D721Med (cell line): ENCODE data around the gene PUDP.

ENCODE experiments used
- DNase-seq: peaks from one replicate; pipeline ENCODE4 v3.0.0; 2011; ENCODE audit warnings: low spot score; ENCODE audit not compliant: insufficient read length
- FAIRE-seq: peaks from 2 replicates; lab custom pipeline; 2011; peaks lifted over from hg19 to GRCh38; lab: Jason Lieb, UNC
- TF ChIP-seq, protein P1 (sequence below): IDR thresholded peaks from 2 replicates; pipeline ENCODE4 v1.5.1; 2012; ENCODE audit warnings: mild to moderate bottlenecking, control low read depth; ENCODE audit not compliant: insufficient read depth; ENCODE audit errors: missing control alignments

Gene PUDP

DNA sequence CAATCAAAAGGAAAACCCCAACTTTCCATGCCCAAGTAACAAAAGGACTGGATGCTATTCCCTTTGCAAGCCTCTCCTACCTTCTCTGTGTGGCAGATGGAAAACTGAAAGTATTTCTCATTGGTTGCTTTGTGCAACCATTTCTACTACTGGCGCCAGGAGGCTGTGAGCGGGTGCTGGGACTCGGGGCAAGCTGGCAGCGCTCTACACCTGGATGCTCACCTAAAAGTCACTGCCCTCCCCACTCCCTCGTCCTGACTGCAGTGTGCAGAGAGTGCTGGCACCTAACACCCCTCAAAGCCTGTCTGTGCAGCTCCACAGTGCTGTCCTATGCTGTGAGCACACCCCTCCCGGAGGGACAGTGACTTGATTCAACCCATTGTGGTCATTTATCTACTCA, 54.6 kb downstream of the PUDP start:
- FAIRE-seq (no peak), DNase-seq (no peak)
- TF ChIP-seq, protein P1, sequence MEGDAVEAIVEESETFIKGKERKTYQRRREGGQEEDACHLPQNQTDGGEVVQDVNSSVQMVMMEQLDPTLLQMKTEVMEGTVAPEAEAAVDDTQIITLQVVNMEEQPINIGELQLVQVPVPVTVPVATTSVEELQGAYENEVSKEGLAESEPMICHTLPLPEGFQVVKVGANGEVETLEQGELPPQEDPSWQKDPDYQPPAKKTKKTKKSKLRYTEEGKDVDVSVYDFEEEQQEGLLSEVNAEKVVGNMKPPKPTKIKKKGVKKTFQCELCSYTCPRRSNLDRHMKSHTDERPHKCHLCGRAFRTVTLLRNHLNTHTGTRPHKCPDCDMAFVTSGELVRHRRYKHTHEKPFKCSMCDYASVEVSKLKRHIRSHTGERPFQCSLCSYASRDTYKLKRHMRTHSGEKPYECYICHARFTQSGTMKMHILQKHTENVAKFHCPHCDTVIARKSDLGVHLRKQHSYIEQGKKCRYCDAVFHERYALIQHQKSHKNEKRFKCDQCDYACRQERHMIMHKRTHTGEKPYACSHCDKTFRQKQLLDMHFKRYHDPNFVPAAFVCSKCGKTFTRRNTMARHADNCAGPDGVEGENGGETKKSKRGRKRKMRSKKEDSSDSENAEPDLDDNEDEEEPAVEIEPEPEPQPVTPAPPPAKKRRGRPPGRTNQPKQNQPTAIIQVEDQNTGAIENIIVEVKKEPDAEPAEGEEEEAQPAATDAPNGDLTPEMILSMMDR: no peak

DNA sequence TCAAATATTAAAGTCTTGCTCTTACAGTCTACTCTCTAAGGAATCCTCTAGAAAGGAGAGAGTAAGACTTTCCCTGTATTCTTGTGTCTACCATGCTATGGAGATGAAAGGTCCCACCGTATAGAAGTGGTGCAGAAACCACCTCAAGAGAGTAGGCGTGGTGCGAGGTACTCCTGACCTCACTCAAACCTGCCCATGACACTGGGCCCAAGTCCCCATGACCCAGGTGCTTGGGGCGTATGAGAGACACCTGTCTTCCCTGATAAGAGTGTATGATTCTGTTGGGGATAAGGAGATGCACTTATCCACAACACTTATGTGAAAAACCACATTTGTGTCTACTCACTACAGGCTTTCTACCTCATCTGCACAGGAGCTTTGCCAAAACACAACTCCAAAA, 55.4 kb downstream of the PUDP start:
- DNase-seq (no peak), FAIRE-seq (no peak)
- TF ChIP-seq, protein P1: no peak

DNA sequence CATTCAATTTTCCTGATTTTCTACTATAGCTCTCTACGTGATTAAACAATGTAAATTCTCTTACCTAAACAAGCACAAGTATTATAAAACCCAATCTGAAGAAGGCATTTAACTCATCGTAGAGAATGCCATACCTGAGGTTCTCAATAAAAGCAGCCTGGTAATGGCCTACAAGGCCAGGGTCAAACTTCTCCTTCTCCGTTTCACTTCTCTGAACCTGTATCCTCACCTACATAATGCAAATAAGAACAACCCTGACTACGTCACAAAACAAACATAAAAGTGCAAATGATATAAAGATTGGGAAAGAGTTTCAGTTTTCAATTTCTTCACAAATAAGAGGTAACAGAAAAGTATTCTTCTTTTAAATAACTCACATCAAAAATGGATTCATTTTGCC, 56.0 kb downstream of the PUDP start:
- DNase-seq (no peak), FAIRE-seq (no peak)
- TF ChIP-seq, protein P1: no peak

DNA sequence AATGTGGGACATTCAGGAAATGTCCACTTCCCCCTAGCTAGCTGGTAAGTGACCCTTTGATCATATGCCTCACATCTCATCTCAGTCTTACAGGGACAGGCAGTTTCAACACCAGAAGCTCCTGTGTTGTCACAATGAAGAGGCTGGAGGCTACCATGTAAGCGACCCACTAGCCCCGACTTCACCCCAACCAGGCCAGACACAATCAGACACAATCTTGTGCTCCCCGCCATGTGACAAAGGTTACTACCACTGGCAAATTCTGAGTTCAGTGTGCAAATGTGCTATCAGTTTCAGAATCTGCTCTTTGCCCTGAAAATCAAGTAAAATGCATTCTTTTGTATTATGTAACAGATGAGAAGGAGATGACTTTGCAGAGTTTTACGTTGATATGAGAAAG, 57.3 kb downstream of the PUDP start:
- no peak for DNase-seq
- FAIRE-seq: no peak
- TF ChIP-seq, protein P1: no peak

DNA sequence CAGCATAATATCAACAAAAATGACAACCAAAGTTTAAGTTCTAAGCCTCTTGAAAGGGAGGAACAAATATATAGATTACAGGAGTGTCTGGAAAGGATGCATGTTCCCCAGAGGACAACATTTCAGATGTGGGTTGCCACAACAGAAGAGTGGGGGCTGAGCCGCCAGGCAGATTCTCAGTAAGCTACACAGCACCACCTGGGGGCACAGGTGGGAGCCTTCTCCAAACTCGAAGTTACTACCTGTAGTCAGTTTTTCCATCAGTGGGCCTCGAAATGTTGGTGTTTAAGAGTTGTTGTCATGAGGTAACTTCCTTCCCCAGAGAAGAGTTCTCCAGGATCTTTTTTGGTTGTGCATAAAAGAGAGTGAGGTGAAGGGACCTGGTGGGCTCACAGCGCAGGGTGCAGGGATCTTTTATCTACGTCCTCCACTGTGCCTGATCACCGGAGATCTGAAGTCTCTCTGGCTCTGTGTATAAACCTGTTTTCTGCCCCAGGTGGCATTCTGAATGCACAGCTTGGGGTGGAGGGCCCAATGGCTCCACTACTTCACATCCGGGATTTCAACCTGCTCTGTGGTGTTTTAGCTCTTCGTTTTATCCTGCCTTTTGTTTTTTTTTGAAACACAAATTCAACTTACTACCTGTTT, 58.9 kb downstream of the PUDP start:
- FAIRE-seq: no peak
- TF ChIP-seq, protein P1: peak; percentile 15
- DNase-seq: no peak

DNA sequence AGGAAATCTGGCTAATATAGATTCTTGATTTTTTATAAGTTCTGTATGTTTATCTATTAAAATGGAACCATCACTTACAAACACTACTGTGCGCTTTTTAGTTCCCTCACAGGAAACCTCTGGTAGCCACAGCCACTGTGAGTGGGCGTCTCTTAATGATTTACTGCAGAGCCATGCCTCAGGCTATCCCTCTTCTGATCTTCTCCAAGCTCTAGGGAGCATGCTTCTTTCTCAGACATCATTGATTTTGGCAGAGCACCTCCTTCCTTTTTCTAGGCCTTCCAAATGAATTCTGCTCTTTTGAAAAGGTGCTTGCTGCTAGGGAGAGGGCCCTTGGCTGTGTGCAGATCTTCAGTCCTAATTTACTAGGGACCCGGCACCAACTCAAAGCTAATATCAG, 61.6 kb downstream of the PUDP start:
- FAIRE-seq (no peak), DNase-seq (no peak)
- TF ChIP-seq, protein P1: no peak

DNA sequence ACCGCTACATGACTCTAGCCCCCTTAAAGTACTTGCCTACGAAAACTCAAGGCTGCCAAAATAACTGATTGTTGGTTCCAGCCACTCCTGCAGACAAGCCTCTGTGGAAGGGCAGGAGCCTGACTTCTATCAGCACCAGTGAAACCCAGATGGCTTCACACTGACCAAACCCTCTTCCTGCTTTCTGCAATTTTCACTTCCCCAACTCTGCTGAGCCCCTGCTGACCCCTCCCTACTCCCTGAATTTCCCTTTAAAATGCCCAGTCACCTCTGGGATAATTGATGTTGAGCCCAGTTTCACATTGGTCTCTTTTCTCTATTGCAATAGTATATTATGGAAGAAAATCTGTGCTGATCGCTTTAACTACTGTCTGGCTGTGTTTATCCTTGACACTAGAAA, 62.1 kb downstream of the PUDP start:
- TF ChIP-seq, protein P1: no peak
- FAIRE-seq (no peak), DNase-seq (no peak)
